HG02763 (cell line): Measurements from ENCODE around the gene SCNN1G.
"Not testable (repeated sequence)": the region's sequence is repeated elsewhere in the genome, so short reads cannot be mapped to it uniquely, and the experiment has no call there.

Experiments used
- ATAC-seq: cut with Tn5 transposase; IDR thresholded peaks from one replicate; pipeline ENCODE4 v1.9.1; 2021; ENCODE audit warnings: mild to moderate bottlenecking, moderate library complexity; ENCODE audit not compliant: unreplicated experiment

The SCNN1G gene, protein sequence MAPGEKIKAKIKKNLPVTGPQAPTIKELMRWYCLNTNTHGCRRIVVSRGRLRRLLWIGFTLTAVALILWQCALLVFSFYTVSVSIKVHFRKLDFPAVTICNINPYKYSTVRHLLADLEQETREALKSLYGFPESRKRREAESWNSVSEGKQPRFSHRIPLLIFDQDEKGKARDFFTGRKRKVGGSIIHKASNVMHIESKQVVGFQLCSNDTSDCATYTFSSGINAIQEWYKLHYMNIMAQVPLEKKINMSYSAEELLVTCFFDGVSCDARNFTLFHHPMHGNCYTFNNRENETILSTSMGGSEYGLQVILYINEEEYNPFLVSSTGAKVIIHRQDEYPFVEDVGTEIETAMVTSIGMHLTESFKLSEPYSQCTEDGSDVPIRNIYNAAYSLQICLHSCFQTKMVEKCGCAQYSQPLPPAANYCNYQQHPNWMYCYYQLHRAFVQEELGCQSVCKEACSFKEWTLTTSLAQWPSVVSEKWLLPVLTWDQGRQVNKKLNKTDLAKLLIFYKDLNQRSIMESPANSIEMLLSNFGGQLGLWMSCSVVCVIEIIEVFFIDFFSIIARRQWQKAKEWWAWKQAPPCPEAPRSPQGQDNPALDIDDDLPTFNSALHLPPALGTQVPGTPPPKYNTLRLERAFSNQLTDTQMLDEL

DNA sequence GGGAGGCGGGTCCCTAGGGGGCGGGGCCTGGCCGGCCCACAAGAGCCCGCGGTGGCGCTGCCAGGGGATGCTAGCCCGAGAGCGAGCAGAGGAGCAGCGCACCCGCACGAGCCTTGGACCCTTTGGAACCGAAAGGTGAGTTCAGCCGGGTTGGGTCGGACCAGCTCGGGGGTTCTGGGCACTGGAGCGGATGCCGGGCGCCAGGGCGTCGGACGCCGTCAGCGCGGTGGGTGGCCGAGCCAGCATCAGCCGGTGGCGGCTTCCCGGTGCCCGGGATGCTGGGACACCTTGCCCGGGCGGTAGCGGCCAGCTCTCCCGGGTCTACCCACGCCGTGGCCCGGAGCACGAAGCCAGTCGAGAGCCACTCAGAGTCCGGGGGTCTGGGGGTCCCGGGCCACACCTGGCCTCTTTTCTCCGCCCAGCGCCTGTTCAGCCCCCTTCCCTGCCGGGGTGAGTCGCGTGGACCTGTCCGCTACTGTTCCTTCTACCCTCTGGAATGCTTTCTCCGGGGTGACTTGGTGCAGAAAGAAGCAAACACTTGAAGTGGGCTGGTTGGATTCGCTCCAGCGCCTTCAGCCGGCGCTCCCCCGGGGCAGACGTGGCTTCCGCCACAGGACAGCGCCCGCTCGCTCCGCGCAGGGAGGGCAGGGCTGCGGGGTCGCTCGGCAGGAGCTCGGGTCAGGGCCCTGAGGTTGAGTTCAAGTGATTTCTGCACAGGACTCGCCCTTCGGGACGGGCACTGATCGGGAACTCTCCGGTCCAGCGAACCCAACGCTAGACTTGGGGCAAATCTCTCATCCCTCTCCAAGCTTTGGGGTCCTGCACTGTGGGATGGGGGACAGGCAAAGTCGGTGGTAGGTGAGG lies at the start of gene SCNN1G:
TSS of gene SCNN1G (plus strand) at position 67 of the 864 bp plus-strand sequence. CDS start 3,527 bp downstream, outside the sequence.
- peak; percentile 8 for ATAC-seq

DNA sequence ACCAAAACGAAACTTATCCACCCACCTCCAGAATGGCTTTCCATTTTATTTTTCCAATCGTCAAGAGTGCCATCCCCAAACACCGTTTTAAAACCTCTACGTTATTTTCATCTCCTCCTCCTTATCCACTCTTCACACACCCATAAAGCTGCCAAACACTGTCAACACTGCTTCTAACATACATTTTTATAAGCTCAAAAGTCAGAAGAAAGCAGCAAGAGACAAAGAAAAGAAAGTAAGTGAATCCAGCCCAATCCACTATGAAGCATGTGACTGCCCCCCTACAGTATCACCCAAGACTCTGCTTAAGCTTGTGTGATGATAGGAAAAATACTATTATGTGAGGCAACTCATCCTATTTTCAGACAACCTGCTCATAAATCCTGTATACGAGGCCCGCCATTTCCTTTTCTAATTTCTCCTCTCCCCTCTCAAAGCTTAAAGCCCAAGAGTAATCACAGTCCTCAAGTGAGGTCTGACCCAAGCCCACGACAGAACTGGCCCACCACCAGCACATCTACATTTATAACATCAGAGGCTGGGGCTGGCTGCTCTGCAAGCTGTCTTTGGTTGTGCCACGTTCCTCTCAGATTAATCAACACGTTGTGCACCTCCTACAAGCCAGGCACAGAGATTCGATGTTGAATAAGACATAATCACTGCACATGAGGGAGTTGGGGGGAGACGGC lies 49.6 kb upstream of the SCNN1G start:
- no peak for ATAC-seq

DNA sequence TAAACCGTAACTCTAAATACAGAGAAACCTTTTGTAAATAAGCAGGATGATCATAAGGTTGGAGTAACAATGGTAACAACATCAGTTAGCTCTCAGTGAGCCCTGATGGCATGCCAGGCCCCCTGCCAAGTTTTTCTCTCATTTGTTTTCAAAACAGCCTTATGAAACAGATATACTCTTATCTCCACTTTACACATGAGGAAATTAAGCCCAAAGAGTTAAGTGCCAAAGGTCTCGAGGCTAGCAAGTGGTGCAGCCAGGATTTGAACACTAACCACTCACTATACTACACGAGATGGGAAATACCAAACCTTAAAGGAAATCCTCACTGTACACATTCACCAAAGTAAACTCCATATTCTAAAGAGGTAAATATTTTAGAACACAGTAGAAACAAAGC lies 48.3 kb upstream of the SCNN1G start:
- no peak for ATAC-seq

DNA sequence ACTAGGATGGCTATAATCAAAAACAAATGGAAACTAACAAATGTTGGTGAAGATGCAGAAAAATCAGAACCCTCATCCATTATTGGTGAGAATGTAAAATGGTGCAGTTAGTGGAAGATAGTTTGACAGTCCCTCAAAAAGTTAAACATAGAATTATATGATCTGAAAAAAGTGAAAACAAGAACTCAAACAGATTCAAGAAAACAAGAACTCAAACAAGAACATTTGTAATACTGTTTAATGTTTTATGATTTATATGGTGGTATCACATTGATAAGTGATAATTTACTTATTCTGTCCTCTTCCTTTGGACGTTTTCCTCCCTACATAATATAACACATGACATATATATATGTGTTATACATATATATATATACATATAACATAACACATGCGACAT lies 45.3 kb upstream of the SCNN1G start:
- ATAC-seq = no peak

DNA sequence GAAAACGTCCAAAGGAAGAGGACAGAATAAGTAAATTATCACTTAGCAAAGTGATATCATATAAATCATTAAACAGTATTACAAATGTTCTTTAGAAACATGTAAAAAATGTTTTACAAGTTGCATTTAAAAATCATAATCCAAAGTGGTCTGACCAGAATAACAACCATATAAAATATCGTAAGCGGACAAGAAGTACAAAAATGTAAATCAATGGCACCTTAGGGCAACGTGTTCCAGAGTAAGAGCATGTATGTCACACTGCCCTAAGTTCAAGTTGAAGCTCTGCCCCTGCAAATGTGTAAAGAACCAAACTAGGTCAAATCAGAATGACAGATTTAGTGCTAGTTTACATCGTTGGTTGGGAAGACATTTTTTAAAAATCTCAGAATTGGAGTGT lies 44.7 kb upstream of the SCNN1G start:
- no peak for ATAC-seq

DNA sequence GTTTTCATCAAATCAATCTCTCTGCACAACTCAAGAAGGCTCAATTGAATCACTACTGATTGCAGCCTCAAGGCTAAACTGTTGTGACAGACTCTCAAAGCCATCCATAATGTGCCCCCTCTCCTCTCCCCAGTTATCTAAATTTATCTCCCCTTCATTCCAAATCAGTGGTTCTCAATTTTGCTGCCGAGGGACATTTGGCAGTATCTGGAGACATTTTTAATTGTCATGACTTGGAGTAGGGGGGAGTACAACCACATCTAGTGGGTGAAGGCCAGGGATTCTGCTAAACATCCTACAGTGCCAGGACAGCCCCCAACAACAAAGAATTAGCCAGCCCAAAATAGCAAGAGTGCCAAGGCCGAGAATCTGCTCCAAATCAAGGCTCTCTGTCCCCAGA lies 42.4 kb upstream of the SCNN1G start:
- ATAC-seq = no peak

DNA sequence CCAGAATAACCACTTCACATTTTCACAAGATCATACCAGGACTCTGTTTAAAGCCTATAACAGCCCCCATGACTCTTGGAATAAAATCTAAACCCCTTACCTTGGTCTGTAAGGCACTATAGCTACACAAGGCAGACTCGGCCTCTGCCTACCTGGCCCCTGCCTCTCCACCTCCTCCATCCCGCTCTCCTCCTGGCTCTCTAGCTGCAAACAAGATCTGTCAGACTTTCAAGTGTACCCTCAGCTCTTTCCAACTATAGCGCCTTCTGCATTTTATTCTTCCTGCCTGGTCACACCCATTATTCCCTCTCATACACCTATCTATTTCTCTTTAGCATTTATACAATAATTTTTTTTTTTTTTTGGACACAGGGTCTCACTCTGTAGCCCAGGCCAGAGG lies 41.5 kb upstream of the SCNN1G start:
- ATAC-seq = no peak

DNA sequence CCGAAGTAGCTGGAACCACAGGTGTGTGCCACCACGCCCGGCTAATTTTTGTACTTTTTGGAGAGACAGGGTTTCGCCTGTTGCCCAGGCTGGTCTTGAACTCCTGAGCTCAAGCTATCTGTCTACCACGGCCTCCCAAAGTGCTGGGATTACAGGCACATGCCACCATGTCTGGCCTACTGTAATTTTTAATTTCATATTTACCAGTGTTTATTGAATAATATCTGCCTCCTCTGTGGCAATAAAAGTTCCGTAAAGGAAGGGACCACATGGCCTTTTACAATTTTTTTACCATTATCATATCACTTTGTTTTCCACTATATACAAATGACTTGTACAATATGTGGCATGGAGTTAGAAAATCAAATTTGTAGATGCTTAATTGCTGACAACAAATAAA lies 41.0 kb upstream of the SCNN1G start:
- no peak for ATAC-seq

DNA sequence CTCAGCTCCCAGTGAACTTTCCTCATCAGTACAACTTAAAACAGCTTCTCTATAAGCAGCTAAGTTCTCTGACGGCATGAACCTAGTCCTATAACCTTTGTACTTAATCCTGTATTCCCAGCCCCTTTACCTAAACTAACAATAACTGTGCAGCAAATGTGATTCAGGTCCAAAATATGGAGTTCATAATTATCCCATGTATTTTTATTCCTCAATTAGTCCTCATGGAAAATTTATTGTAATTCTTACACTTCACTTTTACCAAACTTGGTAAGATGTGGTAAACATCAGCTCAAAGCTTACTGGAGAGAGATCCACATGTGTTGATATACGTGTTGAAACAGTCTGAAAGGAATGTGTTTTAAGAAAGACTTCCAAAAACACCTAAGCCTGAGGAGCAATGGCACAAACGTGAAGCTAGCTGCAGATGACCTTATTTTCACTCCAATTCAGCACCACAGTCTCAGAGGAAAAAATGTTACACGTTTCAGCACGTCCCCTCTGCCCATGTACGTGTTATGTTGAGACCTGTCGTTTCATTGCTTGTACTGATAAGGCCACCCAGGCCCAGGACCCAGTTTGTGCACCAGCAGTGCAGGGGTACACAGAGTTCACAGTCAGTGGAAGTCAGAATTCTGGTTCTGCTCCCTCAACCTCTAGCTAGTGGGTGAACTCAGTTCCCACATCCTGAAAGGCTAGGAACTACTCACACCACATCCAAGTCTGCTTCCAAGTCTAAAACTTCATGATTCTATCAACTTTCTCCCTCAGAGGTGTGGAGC lies 40.4 kb upstream of the SCNN1G start:
- no peak for ATAC-seq

DNA sequence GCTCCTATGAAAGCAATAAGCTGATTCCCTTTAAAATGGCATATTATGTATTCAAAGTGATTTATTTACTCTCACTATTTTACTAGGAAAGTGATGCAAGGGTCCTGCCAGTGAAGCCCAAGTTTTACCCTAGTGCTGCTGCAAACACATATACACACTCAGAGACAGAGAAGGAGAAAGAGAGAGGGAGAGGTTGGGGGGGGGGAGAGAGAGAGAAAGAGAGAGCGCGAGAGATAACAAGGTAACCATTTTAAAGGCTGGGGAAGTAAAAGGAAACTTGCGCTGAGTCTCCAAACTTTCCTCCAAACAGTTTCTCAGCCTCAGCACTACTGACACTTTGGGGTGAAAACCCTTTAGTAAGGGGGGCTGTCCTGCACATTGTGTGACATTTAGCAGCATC lies 39.2 kb upstream of the SCNN1G start:
- no peak for ATAC-seq

DNA sequence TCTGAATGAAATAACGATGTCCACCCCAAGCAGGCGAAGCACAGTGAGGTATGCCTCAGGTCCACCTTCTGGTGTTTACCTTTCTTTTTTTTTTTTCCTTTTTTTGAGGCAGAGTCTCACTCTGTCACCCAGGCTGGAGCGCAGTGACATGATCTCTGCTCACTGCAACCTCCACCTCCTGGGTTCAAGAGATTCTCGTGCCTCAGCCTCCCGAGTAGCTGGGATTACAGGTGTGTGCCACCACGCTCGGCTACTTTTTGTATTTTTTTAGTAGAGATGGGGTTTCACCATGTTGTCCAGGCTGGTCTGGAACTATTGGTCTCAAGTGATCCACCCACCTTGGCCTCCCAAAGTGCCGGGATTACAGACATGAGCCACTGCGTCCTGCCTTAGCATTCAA lies 38.2 kb upstream of the SCNN1G start:
- ATAC-seq = not testable (repeated sequence)

DNA sequence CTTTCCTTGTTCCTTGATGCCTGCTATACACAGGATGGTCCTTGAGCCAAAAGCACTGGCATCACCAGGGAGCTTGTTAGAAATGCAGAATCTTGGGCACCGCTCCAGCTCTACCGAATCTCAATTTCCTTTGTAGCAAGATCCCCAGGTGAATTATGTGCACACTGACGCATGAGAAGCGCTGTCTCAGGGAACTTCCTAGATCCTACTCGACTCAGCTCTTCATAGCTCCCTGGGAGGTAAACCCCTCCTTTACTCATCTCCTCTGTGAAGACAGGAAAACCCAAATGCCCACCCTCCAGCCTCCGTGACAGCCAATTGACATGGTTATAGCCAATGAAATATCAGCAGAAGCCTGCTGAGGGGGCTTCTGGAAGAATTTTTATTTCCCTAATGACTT lies 37.4 kb upstream of the SCNN1G start:
- ATAC-seq = no peak

DNA sequence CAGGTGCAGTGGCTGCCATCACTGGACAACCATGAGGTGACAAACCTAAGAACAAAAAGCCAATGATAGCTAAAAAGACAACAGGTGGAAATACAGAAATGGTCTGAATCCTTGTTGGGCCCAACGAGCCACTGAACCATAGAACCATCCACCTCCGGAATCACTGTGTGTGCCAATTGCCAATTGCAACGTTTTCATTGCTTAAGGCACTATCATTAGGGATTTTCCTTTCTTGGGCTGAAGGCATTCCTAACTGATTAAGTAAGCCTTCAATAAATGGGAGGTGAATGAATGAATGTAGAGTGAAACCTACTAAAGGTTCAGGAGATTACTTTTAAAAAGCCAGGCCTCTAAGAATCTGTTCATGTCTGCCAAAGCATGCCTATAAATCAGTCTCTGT lies 36.9 kb upstream of the SCNN1G start:
- ATAC-seq = no peak

DNA sequence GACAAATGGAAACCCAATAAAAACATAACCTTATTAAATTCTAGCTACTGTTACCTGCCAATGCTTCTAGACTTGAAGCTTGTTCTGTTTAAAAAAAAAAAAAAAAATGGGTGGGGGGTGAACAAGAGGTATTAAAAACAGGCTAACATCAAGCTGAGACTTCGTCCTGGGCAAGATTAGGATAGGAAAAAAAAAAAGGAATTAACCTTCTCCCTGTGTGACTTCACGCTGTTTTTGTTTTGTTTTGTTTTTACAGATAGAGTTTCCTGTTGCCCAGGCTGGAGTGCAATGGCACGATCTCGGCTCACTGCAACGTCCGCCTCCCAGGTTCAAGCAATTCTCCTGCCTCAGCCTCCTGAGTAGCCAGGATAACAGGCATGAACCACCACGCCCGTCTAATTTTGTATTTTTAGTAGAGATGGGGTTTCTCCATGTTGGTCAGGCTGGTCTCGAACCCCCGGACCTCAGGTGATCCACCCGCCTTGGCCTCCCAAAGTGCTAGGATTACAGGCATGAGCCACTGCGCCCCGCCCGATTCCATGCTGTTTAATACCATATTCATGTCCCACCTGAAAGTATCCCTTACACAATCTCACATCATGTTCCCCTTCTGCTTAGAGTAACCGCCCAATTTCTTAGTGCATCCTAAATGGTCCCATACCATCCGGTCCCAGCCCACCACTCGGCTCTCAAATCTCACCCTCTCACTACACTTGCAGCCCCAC lies 35.5 kb upstream of the SCNN1G start:
- ATAC-seq = no peak

DNA sequence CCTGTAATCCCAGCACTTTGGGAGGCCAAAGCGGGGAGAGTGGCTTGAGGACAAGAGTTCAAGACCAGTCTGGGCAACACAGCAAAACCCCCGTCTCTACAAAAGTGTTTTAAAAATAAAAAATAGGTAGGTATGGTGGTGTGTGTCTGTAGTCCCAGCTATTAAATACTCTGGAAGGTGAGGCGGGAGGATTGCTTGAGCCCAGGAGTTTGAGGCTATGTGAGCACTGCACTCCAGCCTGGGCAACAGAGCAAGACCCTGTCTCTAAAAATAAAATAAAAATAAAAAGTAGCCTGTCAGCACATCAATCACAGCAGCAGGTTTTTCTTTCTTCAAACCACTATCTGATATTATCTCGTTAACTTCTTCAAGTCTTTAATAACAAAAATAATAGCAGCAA lies 34.9 kb upstream of the SCNN1G start:
- no peak for ATAC-seq

DNA sequence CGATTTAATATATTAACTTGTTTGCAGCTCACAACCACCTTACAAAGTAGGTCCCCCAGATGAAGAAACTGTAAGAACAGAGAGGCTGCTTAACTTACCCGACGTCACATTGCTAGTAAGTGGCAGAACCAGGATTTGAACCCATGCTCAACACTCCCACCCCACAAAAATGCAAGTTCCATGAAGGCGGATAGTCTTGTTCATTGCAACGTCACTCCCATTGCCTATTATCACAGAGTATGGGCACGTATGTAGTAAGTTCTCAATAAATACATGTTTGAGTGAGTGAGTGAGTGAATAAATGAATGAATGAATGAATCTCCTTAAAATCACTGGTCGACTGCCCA lies 34.4 kb upstream of the SCNN1G start:
- no peak for ATAC-seq

DNA sequence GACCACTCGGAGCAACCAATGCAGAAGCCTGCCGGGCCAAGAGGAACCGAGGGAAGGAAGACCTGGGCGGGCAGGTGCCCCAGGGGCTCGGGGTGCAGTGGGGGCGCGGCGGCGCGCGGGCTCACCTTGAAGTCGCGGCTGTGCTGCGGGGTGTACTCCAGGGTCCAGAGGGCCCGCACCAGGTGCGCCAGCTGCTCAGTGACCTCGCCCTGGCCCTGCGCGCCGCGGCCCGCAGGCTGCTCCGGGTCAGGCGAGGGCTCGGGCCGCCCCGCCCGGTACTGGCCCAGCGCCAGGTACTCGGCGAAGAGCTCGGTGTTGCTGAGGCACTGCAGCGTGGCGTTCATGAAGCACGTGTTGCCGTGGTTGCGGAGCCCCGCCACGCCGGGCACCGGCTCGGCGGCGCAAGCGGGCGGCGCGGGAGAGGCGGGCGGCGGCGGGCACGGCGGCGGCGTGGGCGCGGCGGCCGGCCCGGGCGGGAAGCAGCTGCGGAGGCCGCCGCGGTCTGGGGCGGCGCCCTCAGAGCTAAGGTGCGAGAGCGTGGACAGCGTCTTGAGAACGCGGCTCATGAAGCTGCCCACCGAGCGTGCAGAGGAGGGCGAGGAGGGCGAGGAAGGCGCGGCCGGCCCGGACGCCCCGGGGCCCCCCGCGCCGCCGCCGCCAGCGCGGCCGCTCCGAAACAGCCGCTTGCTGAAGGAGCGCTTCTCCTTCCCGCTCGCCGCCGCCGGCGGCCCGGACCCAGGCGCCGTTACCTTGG lies 33.9 kb upstream of the SCNN1G start:
- ATAC-seq = peak; percentile 38

DNA sequence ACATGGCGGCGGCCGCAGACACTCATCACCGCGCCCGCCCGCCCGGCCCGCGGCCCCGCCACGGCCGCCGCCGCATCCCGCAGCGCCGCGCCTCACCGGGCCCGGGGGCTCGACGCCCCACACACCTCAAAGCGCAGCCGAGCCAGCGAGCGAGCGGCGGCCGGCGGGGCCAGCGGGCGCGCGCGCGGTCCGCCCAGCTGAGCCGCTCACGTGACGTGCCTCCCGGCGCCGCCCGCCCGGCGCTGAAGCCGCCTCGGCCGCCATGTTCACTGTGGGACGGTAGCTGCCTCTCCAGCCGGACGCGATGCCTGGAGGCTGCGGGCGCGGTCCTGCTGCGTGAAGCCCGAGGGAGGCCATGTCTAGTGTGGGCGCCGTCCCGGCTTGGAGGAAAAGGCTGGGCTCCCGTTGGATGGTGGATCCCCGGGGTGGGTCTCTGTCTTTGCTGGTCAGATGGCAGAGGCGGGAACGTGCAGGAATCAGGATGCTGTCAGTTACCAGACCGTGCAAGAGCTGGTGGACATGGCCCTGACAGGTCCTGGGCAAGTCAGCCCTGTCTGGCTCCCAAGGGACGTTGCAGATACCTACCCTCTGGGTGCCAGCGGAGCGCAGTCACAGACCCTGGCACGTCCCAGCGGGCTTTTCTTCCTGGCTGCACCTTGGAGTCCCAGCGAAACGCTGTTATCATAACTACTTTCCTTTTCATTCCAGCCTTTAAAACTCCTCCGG lies 33.1 kb upstream of the SCNN1G start, which contains the start of gene USP31:
TSS of gene USP31 (minus strand) at position 186 of the 726 bp plus-strand sequence. CDS start at position 4, 182 bp downstream.
- peak; percentile 94 for ATAC-seq
